Activated CD8-positive, alpha-beta memory T cell treated with anti-CD3 and anti-CD28 coated beads, Interleukin-2, amount 10 ng/mL, durations not matched to agents 7 days and 5 days (primary cell): ENCODE measurements around the gene SLC44A5. TPM values are rescaled to one million over a fixed set of nuclear protein-coding genes. Genes with fewer than 3 reads are reported as not detected.
"Not testable (repeated sequence)": the region's sequence is repeated elsewhere in the genome, so short reads cannot be mapped to it uniquely, and the experiment has no call there.

Source experiments
- ATAC-seq: fragments of 150-1000 bp; cut with Tn5 transposase; one replicate; pipeline ENCODE4 v1.10.0; 2021; ENCODE audit warnings: moderate library complexity
- CTCF ChIA-PET: fragments of 350-600 bp; sonication (Branson Sonifier 250); formaldehyde crosslinking; loops from one replicate; lab custom pipeline; 2021; ENCODE audit warnings: antibody characterized with exemption; lab: Charles Lee
- DNase-seq: peaks from one replicate; pipeline ENCODE4 v3.0.0-alpha.2; 2020
- H3K27ac Mint-ChIP-seq: one replicate; pipeline ENCODE4 v1.8.0; 2021; ENCODE audit warnings: mild to moderate bottlenecking, mixed read lengths
- H3K27me3 Mint-ChIP-seq: one replicate; pipeline ENCODE4 v1.8.0; 2021; ENCODE audit warnings: mixed read lengths
- H3K36me3 Mint-ChIP-seq: one replicate; pipeline ENCODE4 v1.8.0; 2021; ENCODE audit warnings: mild to moderate bottlenecking, mixed read lengths
- H3K4me1 Mint-ChIP-seq: one replicate; pipeline ENCODE4 v1.8.0; 2021; ENCODE audit warnings: mixed read lengths
- H3K4me3 Mint-ChIP-seq: one replicate; pipeline ENCODE4 v1.8.0; 2021; ENCODE audit warnings: mild to moderate bottlenecking, moderate library complexity, mixed read lengths
- H3K9me3 Mint-ChIP-seq: one replicate; pipeline ENCODE4 v1.8.0; 2022; ENCODE audit warnings: low read depth, mixed read lengths
- total RNA-seq, 2 experiments: library from RNA; stranded (reverse); gene quantifications; one replicate each; pipeline ENCODE4 v1.2.3, GENCODE V29; 2021

The SLC44A5 gene
- total RNA-seq, 2 experiments from 2014 or later, result 0.23 to 0.40 TPM

GRCh38 chr1:75396260-75396659, 214.7 kb downstream of the SLC44A5 start:
- Mint-ChIP-seq H3K27ac (no peak overlapping the region), H3K36me3 (no peaks in the 10 kb centered on the region), H3K27me3 (no peaks in the 10 kb centered on the region), H3K9me3 (peaks cover 4% of the 10 kb centered on the region), H3K4me3 (no peak overlapping the region), H3K4me1 (peaks cover 6% of the 10 kb centered on the region)
- no peak for DNase-seq
- no peak for ATAC-seq
- CTCF ChIA-PET, result no interaction called here

- no peak for DNase-seq
- Mint-ChIP-seq H3K4me3 (no peak overlapping the region), H3K9me3 (peaks cover 4% of the 10 kb centered on the region), H3K27me3 (no peaks in the 10 kb centered on the region), H3K4me1 (peaks cover 6% of the 10 kb centered on the region), H3K27ac (no peak overlapping the region), H3K36me3 (no peaks in the 10 kb centered on the region)
- ATAC-seq, result no peak
- CTCF ChIA-PET, result no interaction called here
Measured at GRCh38 chr1:75394386-75395139, 216.4 kb downstream of the SLC44A5 start.

- CTCF ChIA-PET, result no interaction called here
- Mint-ChIP-seq H3K4me3 (no peak overlapping the region), H3K27me3 (no peaks in the 10 kb centered on the region), H3K36me3 (no peaks in the 10 kb centered on the region), H3K9me3 (peaks cover 8% of the 10 kb centered on the region), H3K4me1 (peaks cover 6% of the 10 kb centered on the region), H3K27ac (no peak overlapping the region)
- ATAC-seq, result no peak
- no peak for DNase-seq
Measured at GRCh38 chr1:75392278-75392677, 218.6 kb downstream of the SLC44A5 start.

GRCh38 chr1:75375476-75376447, 235.2 kb downstream of the SLC44A5 start:
- CTCF ChIA-PET, H3K36me3 Mint-ChIP-seq, H3K27me3 Mint-ChIP-seq, H3K9me3 Mint-ChIP-seq, ATAC-seq, H3K4me1 Mint-ChIP-seq, DNase-seq: not testable (repeated sequence)
- Mint-ChIP-seq H3K27ac (peak overlapping the region; percentile 84), H3K4me3 (peak overlapping the region; percentile 78)

GRCh38 chr1:75373542-75374159, 237.3 kb downstream of the SLC44A5 start:
- ATAC-seq (no peak), DNase-seq (no peak)
- no peaks in the 10 kb centered on the region for H3K27me3 Mint-ChIP-seq
- no peaks in the 10 kb centered on the region for H3K9me3 Mint-ChIP-seq
- H3K4me1 Mint-ChIP-seq, result no peaks in the 10 kb centered on the region
- no peak overlapping the region for H3K4me3 Mint-ChIP-seq
- no peak overlapping the region for H3K27ac Mint-ChIP-seq
- CTCF ChIA-PET, result no interaction called here
- H3K36me3 Mint-ChIP-seq, result no peaks in the 10 kb centered on the region

GRCh38 chr1:75366595-75366994, 244.3 kb downstream of the SLC44A5 start:
- Mint-ChIP-seq H3K9me3 (peaks cover 3% of the 10 kb centered on the region), H3K27ac (no peak overlapping the region), H3K4me3 (no peak overlapping the region), H3K4me1 (no peaks in the 10 kb centered on the region), H3K36me3 (peaks cover 2% of the 10 kb centered on the region), H3K27me3 (no peaks in the 10 kb centered on the region)
- ATAC-seq (no peak), DNase-seq (no peak)
- CTCF ChIA-PET, result no interaction called here

GRCh38 chr1:75361260-75361659, 249.7 kb downstream of the SLC44A5 start:
- Mint-ChIP-seq H3K36me3 (no peaks in the 10 kb centered on the region), H3K27me3 (no peaks in the 10 kb centered on the region), H3K27ac (no peak overlapping the region), H3K4me1 (no peaks in the 10 kb centered on the region), H3K4me3 (no peak overlapping the region), H3K9me3 (peaks cover 3% of the 10 kb centered on the region)
- DNase-seq (no peak), ATAC-seq (no peak)
- CTCF ChIA-PET, result no interaction called here

GRCh38 chr1:75354267-75354666, 256.6 kb downstream of the SLC44A5 start:
- H3K27ac Mint-ChIP-seq, DNase-seq, ATAC-seq, H3K4me1 Mint-ChIP-seq, H3K36me3 Mint-ChIP-seq, CTCF ChIA-PET, H3K4me3 Mint-ChIP-seq, H3K9me3 Mint-ChIP-seq, H3K27me3 Mint-ChIP-seq: not testable (repeated sequence)

GRCh38 chr1:75353051-75353450, 257.9 kb downstream of the SLC44A5 start:
- ATAC-seq (no peak), DNase-seq (no peak)
- Mint-ChIP-seq H3K27me3 (no peaks in the 10 kb centered on the region), H3K27ac (no peak overlapping the region), H3K36me3 (no peaks in the 10 kb centered on the region), H3K4me3 (no peak overlapping the region), H3K4me1 (no peaks in the 10 kb centered on the region), H3K9me3 (no peaks in the 10 kb centered on the region)
- CTCF ChIA-PET, result no interaction called here

GRCh38 chr1:75345538-75346292, 265.2 kb downstream of the SLC44A5 start:
- ATAC-seq (no peak), DNase-seq (no peak)
- Mint-ChIP-seq H3K4me1 (no peaks in the 10 kb centered on the region), H3K27ac (no peak overlapping the region), H3K27me3 (no peaks in the 10 kb centered on the region), H3K36me3 (no peaks in the 10 kb centered on the region), H3K9me3 (peaks cover 5% of the 10 kb centered on the region), H3K4me3 (no peak overlapping the region)
- CTCF ChIA-PET, result no interaction called here

GRCh38 chr1:75342786-75343185, 268.1 kb downstream of the SLC44A5 start:
- ATAC-seq, result no peak
- no peaks in the 10 kb centered on the region for H3K36me3 Mint-ChIP-seq
- no peaks in the 10 kb centered on the region for H3K27me3 Mint-ChIP-seq
- H3K9me3 Mint-ChIP-seq, result peaks cover 5% of the 10 kb centered on the region
- no peaks in the 10 kb centered on the region for H3K4me1 Mint-ChIP-seq
- H3K27ac Mint-ChIP-seq, result no peak overlapping the region
- CTCF ChIA-PET, result no interaction called here
- no peak for DNase-seq
- no peak overlapping the region for H3K4me3 Mint-ChIP-seq

- ATAC-seq (no peak), DNase-seq (no peak)
- H3K4me3 Mint-ChIP-seq, result no peak overlapping the region
- H3K27me3 Mint-ChIP-seq, result no peaks in the 10 kb centered on the region
- H3K27ac Mint-ChIP-seq, result no peak overlapping the region
- no peaks in the 10 kb centered on the region for H3K36me3 Mint-ChIP-seq
- H3K9me3 Mint-ChIP-seq, result peaks cover 2% of the 10 kb centered on the region
- no peaks in the 10 kb centered on the region for H3K4me1 Mint-ChIP-seq
- CTCF ChIA-PET, result no interaction called here
Measured at GRCh38 chr1:75341537-75341936, 269.4 kb downstream of the SLC44A5 start.
